CD4-positive, alpha-beta T cell (primary cell): ENCODE results near the gene HERC5. TPM values are rescaled to one million over a fixed set of nuclear protein-coding genes. Genes with fewer than 3 reads are reported as not detected.

ENCODE experiments used
- ATAC-seq: fragments of 200-7000 bp; cut with Tn5 transposase; one replicate; pipeline ENCODE4 v1.10.0; 2022; ENCODE audit warnings: mild to moderate bottlenecking; ENCODE audit not compliant: poor library complexity
- CTCF ChIA-PET: fragments of 350-600 bp; sonication (Branson Sonifier 250); formaldehyde crosslinking; loops from one replicate; lab custom pipeline; 2021; ENCODE audit warnings: antibody characterized with exemption, inconsistent platforms; lab: Charles Lee
- POLR2A ChIA-PET: fragments of 350-600 bp; sonication (Branson Sonifier 250); formaldehyde crosslinking; loops from one replicate; lab custom pipeline; 2021; ENCODE audit warnings: antibody characterized with exemption, inconsistent platforms; lab: Charles Lee
- DNase-seq, 14 experiments: peaks; one replicate each; pipeline ENCODE4 v3.0.0-alpha.2; 2013 to 2020; ENCODE audit warnings: mixed read lengths in 2 of 14
- H3K27ac ChIP-seq, 2 donors: one replicate each; pipeline versions ENCODE4 v1.5.1 to v1.7.0; 2013; ENCODE audit warnings: low read length in 2 of 2, low read depth in 1 of 2, mild to moderate bottlenecking in 1 of 2
- H3K27me3 ChIP-seq, 2 experiments: 1 replicate in 1 of 2; 2 replicates in 1 of 2; pipeline versions ENCODE4 v1.6.1 to v1.7.0; 2013; ENCODE audit warnings: low read length in 2 of 2, control low read depth in 1 of 2, mild to moderate bottlenecking in 1 of 2, moderate library complexity in 1 of 2; ENCODE audit not compliant: insufficient read depth in 2 of 2, control insufficient read depth in 1 of 2
- H3K36me3 ChIP-seq: one replicate; pipeline ENCODE4 v1.6.1; 2013; ENCODE audit warnings: low read length, control low read depth; ENCODE audit not compliant: insufficient read depth
- H3K4me1 ChIP-seq: one replicate; pipeline ENCODE4 v1.6.1; 2013; ENCODE audit warnings: low read length, control low read depth; ENCODE audit not compliant: insufficient read depth
- H3K4me3 ChIP-seq: one replicate; pipeline ENCODE4 v1.5.1; 2013; ENCODE audit warnings: mild to moderate bottlenecking, low read length, moderate library complexity
- H3K9me3 ChIP-seq, 2 experiments: 1 replicate in 1 of 2; 2 replicates in 1 of 2; pipeline versions ENCODE4 v1.6.1 to v1.7.0; 2013; ENCODE audit warnings: low read length in 2 of 2, mild to moderate bottlenecking in 2 of 2, control low read depth in 1 of 2, moderate library complexity in 1 of 2; ENCODE audit not compliant: control insufficient read depth in 1 of 2, insufficient read depth in 1 of 2
- H3K27ac Mint-ChIP-seq: one replicate; pipeline ENCODE4 v1.8.0; 2020; ENCODE audit warnings: mixed read lengths
- H3K27me3 Mint-ChIP-seq: one replicate; pipeline ENCODE4 v1.8.0; 2021; ENCODE audit warnings: mixed read lengths
- H3K36me3 Mint-ChIP-seq: one replicate; pipeline ENCODE4 v1.8.0; 2021; ENCODE audit warnings: low read depth, mixed read lengths
- H3K4me1 Mint-ChIP-seq: one replicate; pipeline ENCODE4 v1.8.0; 2021; ENCODE audit warnings: low read depth, mixed read lengths
- H3K4me3 Mint-ChIP-seq: one replicate; pipeline ENCODE4 v1.8.0; 2020; ENCODE audit warnings: mild to moderate bottlenecking, mixed read lengths
- H3K9me3 Mint-ChIP-seq: one replicate; pipeline ENCODE4 v1.8.0; 2020; ENCODE audit warnings: mixed read lengths
- CTCF ChIP-seq: fragments of 200-600 bp; IDR thresholded peaks from one replicate; pipeline ENCODE4 v1.8.0; 2022; ENCODE audit warnings: antibody characterized with exemption, mild to moderate bottlenecking
- intact Hi-C, 2 experiments: fragments of 100-400 bp; cut with DNase I in 1 of 2; cut with micrococcal nuclease in 1 of 2; formaldehyde crosslinking; loops; one replicate each; pipeline versions ENCODE4 v1.15.1 to v1.9.0; 2023 to 2025; cut with DNase I, micrococcal nuclease
- total RNA-seq, 174 experiments: library from RNA in 2 of 174; stranded (reverse) in 2 of 174; gene quantifications; one replicate each; pipeline ENCODE4 v1.2.3 and lab custom pipeline; 2021 to 2026

The HERC5 gene
- total RNA-seq, 2 experiments from 2014 or later, result 23.6 to 23.9 TPM

- intact Hi-C loops, result no loop called here
- Mint-ChIP-seq H3K36me3 (peaks cover 75% of the 10 kb centered on the region), H3K4me3 (no peak overlapping the region), H3K27me3 (no peaks in the 10 kb centered on the region), H3K9me3 (no peaks in the 10 kb centered on the region), H3K4me1 (no peaks in the 10 kb centered on the region), H3K27ac (no peak overlapping the region)
- no peaks in the 10 kb centered on the region for H3K27me3 ChIP-seq
- TF ChIP-seq CTCF, result no peak
- H3K27ac ChIP-seq, result no peak overlapping the region
- H3K9me3 ChIP-seq, result no peaks in the 10 kb centered on the region
- no peaks in the 10 kb centered on the region for H3K4me1 ChIP-seq
- no peak for DNase-seq
- ChIA-PET POLR2A (no interaction called here), CTCF (no interaction called here)
- no peak for ATAC-seq
- H3K36me3 ChIP-seq, result peaks cover 35% of the 10 kb centered on the region
- no peak overlapping the region for H3K4me3 ChIP-seq
These were observed 40.9 kb upstream of the HERC5 start for GRCh38 chr4:88415982-88416381.

GRCh38 chr4:88418411-88418810 is 38.5 kb upstream of the HERC5 start:
- H3K27me3 ChIP-seq, result no peaks in the 10 kb centered on the region
- DNase-seq (no peak), ATAC-seq (no peak)
- no peaks in the 10 kb centered on the region for H3K4me1 ChIP-seq
- no peak overlapping the region for H3K4me3 ChIP-seq
- H3K9me3 ChIP-seq, result no peaks in the 10 kb centered on the region
- no peak overlapping the region for H3K27ac ChIP-seq
- H3K4me3 Mint-ChIP-seq, result no peak overlapping the region
- intact Hi-C loops, result no loop called here
- no peak for TF ChIP-seq CTCF
- no peaks in the 10 kb centered on the region for H3K27me3 Mint-ChIP-seq
- POLR2A ChIA-PET, result no interaction called here
- H3K4me1 Mint-ChIP-seq, result peaks cover 5% of the 10 kb centered on the region
- CTCF ChIA-PET, result no interaction called here
- H3K36me3 Mint-ChIP-seq, result peaks cover 72% of the 10 kb centered on the region
- H3K9me3 Mint-ChIP-seq, result no peaks in the 10 kb centered on the region
- H3K36me3 ChIP-seq, result peaks cover 26% of the 10 kb centered on the region
- no peak overlapping the region for H3K27ac Mint-ChIP-seq

GRCh38 chr4:88419874-88420273 is 37.0 kb upstream of the HERC5 start:
- no peak for TF ChIP-seq CTCF
- no peak overlapping the region for H3K27ac Mint-ChIP-seq
- Histone ChIP-seq H3K4me1 (no peaks in the 10 kb centered on the region), H3K9me3 (no peaks in the 10 kb centered on the region), H3K36me3 (peaks cover 13% of the 10 kb centered on the region), H3K27ac (no peak overlapping the region), H3K4me3 (no peak overlapping the region), H3K27me3 (no peaks in the 10 kb centered on the region)
- intact Hi-C loops, result no loop called here
- DNase-seq (no peak), ATAC-seq (no peak)
- H3K9me3 Mint-ChIP-seq, result no peaks in the 10 kb centered on the region
- POLR2A ChIA-PET, result interaction anchor here (0.7 kb wide), 1 partner anchor 841 kb away, joined by 3 read pairs; no protein-coding TSS in a partner anchor
- CTCF ChIA-PET, result no interaction called here
- H3K4me3 Mint-ChIP-seq, result no peak overlapping the region
- no peaks in the 10 kb centered on the region for H3K27me3 Mint-ChIP-seq
- H3K36me3 Mint-ChIP-seq, result peaks cover 67% of the 10 kb centered on the region
- peaks cover 5% of the 10 kb centered on the region for H3K4me1 Mint-ChIP-seq
